ENCODE results near the gene VAMP5. TPM values are rescaled to one million over a fixed set of nuclear protein-coding genes. Genes with fewer than 3 reads are reported as not detected.

Gene VAMP5
- total and polyA plus RNA-seq, 9 of the 15 experiments (the other 6 are each of a cell fraction or from before 2014, with no cell fraction given): 0.54 to 1.9 (median 1.5) TPM; not detected in 2

GRCh38 chr2:85588645-85589044 is 4.4 kb downstream of the VAMP5 start (continued):
- no peak for TF ChIP-seq ZNF511 (CRISPR knock-in tag; IDR thresholded peaks at IDR 0.05)
- peak; percentile 77; the same call in 1 of the 2 replicates for TF ChIP-seq POLR2AphosphoS5 (IDR thresholded peaks at IDR 0.05; ENCODE audit: control insufficient read depth, insufficient read depth, low read depth, low read length)
- no peak for TF ChIP-seq HMG20B (CRISPR knock-in tag; IDR thresholded peaks at IDR 0.05)
- peak; percentile 94 for TF ChIP-seq CBFA2T3 (IDR thresholded peaks at IDR 0.05)
- no peak for TF ChIP-seq SMAD4 (CRISPR knock-in tag; conservative IDR thresholded peaks at IDR 0.05)
- TF ChIP-seq ZNF589 (CRISPR knock-in tag; IDR thresholded peaks at IDR 0.05; ENCODE audit: low read depth): no peak
- TF ChIP-seq NELFE (IDR thresholded peaks at IDR 0.05; ENCODE audit: insufficient read depth, insufficient read length): no peak
- peak in 1 of 2 experiments; percentile 37; a peak in 1 of 4 replicates for TF ChIP-seq HDAC1 (IDR thresholded peaks at IDR 0.05)
- TF ChIP-seq ZNF280A (IDR thresholded peaks at IDR 0.05; ENCODE audit: low read depth, partially characterized antibody): no peak
- 0 out of 2 replicates have a peak, but pooled peaks have one; percentile 41 for TF ChIP-seq STAT5A (IDR thresholded peaks at IDR 0.05; ENCODE audit: borderline replicate concordance, low read length)
- TF ChIP-seq EGR1 (conservative IDR thresholded peaks at IDR 0.05): peak; percentile 76

Measured in K562 (cell line).